Measurements from ENCODE around the gene SELENOK.

DNA sequence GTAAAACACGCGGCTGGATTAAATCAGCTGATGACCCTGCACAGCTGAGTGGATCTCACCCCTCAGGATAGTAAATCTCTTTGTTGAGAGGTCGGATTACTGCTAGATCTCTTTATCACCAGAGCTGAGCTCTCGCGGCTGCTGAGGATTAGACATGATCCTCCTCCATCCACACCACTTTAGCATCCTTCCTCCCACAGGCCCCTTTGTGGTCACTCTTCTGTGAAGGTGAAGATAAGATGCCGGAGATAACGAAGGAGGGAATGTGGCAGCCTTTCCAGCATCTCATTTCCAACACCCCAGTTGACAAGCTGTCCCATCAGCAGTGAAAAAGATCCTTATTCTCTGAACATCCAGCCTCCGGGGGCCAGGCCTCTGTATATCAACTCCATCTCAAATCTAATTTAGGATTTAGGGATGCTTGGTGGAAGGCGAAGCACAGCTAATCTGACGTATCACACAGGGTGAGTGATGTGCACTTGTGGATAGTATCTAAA, 47.5 kb upstream of the SELENOK start:
- TF ChIP-seq CTCF (conservative IDR thresholded peaks at IDR 0.05 in 1 of 2, IDR thresholded peaks at IDR 0.05 in 1 of 2; ENCODE audit: extremely low read depth in 1 of 2, insufficient read depth in 1 of 2, low read depth in 1 of 2, low read length in 2 of 2) (no peak), EZH2 (IDR thresholded peaks at IDR 0.05; ENCODE audit: borderline replicate concordance, low read length) (no peak)
